ENCODE measurements around the gene FBXO2.

The FBXO2 gene

GRCh38 chr1:11674488-11674887, 20.3 kb upstream of the FBXO2 start:
- DNase-seq (ENCODE audit: low read depth in 2 of 2): no peak
- H3K4me3 ChIP-seq (replicated peaks in 1 of 2; ENCODE audit: low read depth in 2 of 2, low read length in 2 of 2): no peak overlapping the region
- no peak for TF ChIP-seq CTCF (IDR thresholded peaks at IDR 0.05; ENCODE audit: low read depth, low read length)

GRCh38 chr1:11673089-11673769, 19.0 kb upstream of the FBXO2 start:
- no peak overlapping the region for H3K4me3 ChIP-seq (replicated peaks in 1 of 2; ENCODE audit: low read depth in 2 of 2, low read length in 2 of 2)
- no peak for TF ChIP-seq CTCF (IDR thresholded peaks at IDR 0.05; ENCODE audit: low read depth, low read length)

GRCh38 chr1:11671544-11672286, 17.5 kb upstream of the FBXO2 start:
- TF ChIP-seq CTCF (IDR thresholded peaks at IDR 0.05; ENCODE audit: low read depth, low read length): no peak
- DNase-seq (ENCODE audit: low read depth in 2 of 2): no peak
- no peak overlapping the region for H3K4me3 ChIP-seq (replicated peaks in 1 of 2; ENCODE audit: low read depth in 2 of 2, low read length in 2 of 2)

More at GRCh38 chr1:11673089-11673769, 19.0 kb upstream of the FBXO2 start:
- DNase-seq (ENCODE audit: low read depth in 2 of 2): no peak

- no peak for TF ChIP-seq CTCF (IDR thresholded peaks at IDR 0.05; ENCODE audit: low read depth, low read length)
- no peak overlapping the region for H3K4me3 ChIP-seq (replicated peaks in 1 of 2; ENCODE audit: low read depth in 2 of 2, low read length in 2 of 2)
- DNase-seq (ENCODE audit: low read depth in 2 of 2): no peak
Measured at GRCh38 chr1:11671205-11671543, 16.9 kb upstream of the FBXO2 start.

GRCh38 chr1:11670747-11671146, 16.5 kb upstream of the FBXO2 start:
- no peak overlapping the region for H3K4me3 ChIP-seq (replicated peaks in 1 of 2; ENCODE audit: low read depth in 2 of 2, low read length in 2 of 2)
- TF ChIP-seq CTCF (IDR thresholded peaks at IDR 0.05; ENCODE audit: low read depth, low read length): no peak
- DNase-seq (ENCODE audit: low read depth in 2 of 2): no peak

- TF ChIP-seq CTCF (IDR thresholded peaks at IDR 0.05; ENCODE audit: low read depth, low read length): no peak
- DNase-seq (ENCODE audit: low read depth in 2 of 2): no peak
- H3K4me3 ChIP-seq (replicated peaks in 1 of 2; ENCODE audit: low read depth in 2 of 2, low read length in 2 of 2): no peak overlapping the region
Measured at GRCh38 chr1:11668516-11668915, 14.3 kb upstream of the FBXO2 start.

Measured in cardiac fibroblast (primary cell).